ENCODE measurements around the gene NHERF1.

DNA sequence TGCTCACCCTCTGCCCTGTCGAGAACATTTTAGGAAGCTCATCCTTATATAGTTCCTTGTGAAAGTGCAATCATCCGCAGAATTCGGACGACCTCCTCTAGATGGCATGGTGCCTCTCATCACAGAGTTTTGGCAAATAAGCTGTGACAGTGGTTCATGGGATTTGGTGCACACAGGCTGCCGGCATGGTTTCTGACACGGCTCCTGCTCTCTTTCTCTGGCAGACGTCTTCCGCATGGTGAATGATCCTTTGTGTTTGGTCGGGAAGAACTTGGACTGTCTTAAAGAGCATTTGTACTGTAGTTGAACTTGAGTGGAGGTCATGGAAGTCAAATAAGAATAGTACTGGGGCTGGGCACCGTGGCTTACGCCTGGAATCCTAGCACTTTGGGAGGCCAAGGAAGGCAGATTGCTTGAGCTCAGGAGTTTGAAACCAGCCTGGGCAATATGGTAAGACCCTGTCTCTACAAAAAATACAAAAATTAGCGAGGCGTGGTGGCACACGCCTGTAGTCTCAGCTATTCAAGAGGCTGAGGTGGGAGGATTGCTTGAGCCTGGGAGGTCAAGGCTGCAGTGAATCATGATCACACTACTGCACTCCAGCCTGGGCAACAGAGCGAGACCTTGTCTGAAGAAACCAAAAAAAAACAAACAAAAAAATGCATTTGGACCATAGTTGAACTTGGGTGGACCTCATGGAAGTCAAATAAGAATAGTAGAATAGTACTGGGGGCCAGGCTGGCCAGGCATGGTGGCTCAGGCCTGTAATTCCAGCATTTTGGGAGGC, 62.5 kb downstream of the NHERF1 start:
- TF ChIP-seq, protein P1, sequence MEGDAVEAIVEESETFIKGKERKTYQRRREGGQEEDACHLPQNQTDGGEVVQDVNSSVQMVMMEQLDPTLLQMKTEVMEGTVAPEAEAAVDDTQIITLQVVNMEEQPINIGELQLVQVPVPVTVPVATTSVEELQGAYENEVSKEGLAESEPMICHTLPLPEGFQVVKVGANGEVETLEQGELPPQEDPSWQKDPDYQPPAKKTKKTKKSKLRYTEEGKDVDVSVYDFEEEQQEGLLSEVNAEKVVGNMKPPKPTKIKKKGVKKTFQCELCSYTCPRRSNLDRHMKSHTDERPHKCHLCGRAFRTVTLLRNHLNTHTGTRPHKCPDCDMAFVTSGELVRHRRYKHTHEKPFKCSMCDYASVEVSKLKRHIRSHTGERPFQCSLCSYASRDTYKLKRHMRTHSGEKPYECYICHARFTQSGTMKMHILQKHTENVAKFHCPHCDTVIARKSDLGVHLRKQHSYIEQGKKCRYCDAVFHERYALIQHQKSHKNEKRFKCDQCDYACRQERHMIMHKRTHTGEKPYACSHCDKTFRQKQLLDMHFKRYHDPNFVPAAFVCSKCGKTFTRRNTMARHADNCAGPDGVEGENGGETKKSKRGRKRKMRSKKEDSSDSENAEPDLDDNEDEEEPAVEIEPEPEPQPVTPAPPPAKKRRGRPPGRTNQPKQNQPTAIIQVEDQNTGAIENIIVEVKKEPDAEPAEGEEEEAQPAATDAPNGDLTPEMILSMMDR (conservative IDR thresholded peaks at IDR 0.05; ENCODE audit: low read length), result no peak
- TF ChIP-seq EZH2phosphoT487 (IDR thresholded peaks at IDR 0.05; ENCODE audit: borderline replicate concordance, low read depth, low read length), result no peak

All from OCI-LY7 (cell line).